Vagina (tissue), 2 donors: Measurements from ENCODE around the gene MATR3.
"Not testable (repeated sequence)": the region's sequence is repeated elsewhere in the genome, so short reads cannot be mapped to it uniquely, and the experiment has no call there.

Source experiments
- CTCF ChIP-seq, 3 experiments: fragments of 450-650 bp in 2 of 3; fragments of 200-600 bp in 1 of 3; sonication (generic) in 1 of 3; IDR thresholded peaks; one replicate each; pipeline ENCODE4 v1.5.1; 2017 to 2019; ENCODE audit warnings: antibody characterized with exemption in 3 of 3, mild to moderate bottlenecking in 2 of 3, moderate library complexity in 2 of 3
- POLR2A ChIP-seq, 2 donors: fragments of 450-650 bp; IDR thresholded peaks; one replicate each; pipeline ENCODE4 v1.6.1; 2017; ENCODE audit warnings: antibody characterized with exemption in 2 of 2, mild to moderate bottlenecking in 2 of 2, moderate library complexity in 2 of 2
- POLR2AphosphoS5 ChIP-seq, 2 donors: sonication (generic); formaldehyde crosslinking; IDR thresholded peaks; one replicate each; pipeline ENCODE4 v1.9.0; 2017; ENCODE audit warnings: antibody characterized with exemption in 2 of 2, mild to moderate bottlenecking in 2 of 2, low read depth in 1 of 2; ENCODE audit not compliant: insufficient read depth in 1 of 2

- not testable (repeated sequence) for TF ChIP-seq CTCF (IDR thresholded peaks at IDR 0.05); POLR2AphosphoS5 (IDR thresholded peaks at IDR 0.05; ENCODE audit: insufficient read depth in 1 of 2, low read depth in 1 of 2); POLR2A (IDR thresholded peaks at IDR 0.05)
Observed at GRCh38 chr5:139310715-139311186, 17.2 kb downstream of the MATR3 start.
